ENCODE data around the gene SFT2D2. TPM values are rescaled to one million over a fixed set of nuclear protein-coding genes. Genes with fewer than 3 reads are reported as not detected.

The SFT2D2 gene
- total RNA-seq, 1 donor from 2014 or later = 71.1 TPM

Other genes starting within 250 kb of the SFT2D2 start
- gene GPR161, start 89.1 kb upstream of the SFT2D2 start, total RNA-seq = 0.41 and 0.42 TPM in 2 replicates
- 42.8 and 45.7 TPM in 2 replicates for gene TIPRL, start 47.0 kb upstream of the SFT2D2 start, total RNA-seq
- 2.0 and 2.5 TPM in 2 replicates for gene TBX19, start 54.9 kb downstream of the SFT2D2 start, total RNA-seq

All from activated T-helper 1 cell treated with anti-CD3 and anti-CD28 coated beads, Interleukin-12 subunit alpha, Interleukin-12 subunit beta, Interleukin-2, Interleukin-4 antibody, amounts not matched to agents 30 ng/mL and 10 ng/mL and 1 ng/mL, durations not matched to agents 14 hours and 24 hours and 36 hours (primary cell).